HG03280 (cell line): Measurements from ENCODE around the gene IL20.

Experiments used
- ATAC-seq: cut with Tn5 transposase; IDR thresholded peaks from one replicate; pipeline ENCODE4 v1.9.1; 2021; ENCODE audit warnings: mild to moderate bottlenecking, moderate library complexity; ENCODE audit not compliant: unreplicated experiment

The IL20 gene

DNA sequence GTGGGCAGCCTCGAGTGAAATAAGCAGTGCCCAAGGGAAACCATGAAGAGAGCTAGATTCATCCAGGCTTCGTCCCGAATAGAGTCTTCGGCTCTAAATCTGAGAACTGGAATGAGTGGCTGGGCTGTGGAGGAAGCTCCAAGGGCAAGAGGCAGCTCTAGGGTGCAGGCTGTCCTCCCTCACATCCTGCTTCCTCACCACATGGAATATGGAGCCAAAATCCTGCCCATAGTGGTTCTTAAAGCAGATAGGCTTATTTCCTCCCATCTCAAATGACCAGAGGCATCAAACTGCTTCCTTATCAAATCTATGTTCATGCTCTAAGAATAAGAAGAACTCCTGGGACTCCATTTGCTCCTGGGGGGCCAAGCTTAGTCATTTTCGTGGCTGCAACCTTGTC is 34.3 kb downstream of the IL20 start:
- no peak for ATAC-seq

DNA sequence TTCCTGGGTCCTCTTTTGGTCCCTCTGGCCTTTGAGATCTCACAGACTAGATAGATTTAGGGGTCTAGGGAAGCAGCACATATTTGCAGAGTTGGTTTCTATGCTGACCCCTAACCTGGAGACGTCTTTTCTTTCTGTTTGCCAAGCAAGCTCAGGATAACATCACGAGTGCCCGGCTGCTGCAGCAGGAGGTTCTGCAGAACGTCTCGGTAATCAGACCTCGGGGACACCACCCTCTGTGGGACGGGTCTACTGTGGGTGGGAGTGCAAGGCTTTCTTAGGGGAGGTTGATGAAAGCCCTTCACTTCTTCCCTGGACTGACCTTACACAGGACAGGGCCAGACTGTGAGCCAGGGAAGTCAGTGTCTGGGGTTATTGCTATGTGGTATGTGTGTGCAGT is 34.7 kb downstream of the IL20 start:
- no peak for ATAC-seq

DNA sequence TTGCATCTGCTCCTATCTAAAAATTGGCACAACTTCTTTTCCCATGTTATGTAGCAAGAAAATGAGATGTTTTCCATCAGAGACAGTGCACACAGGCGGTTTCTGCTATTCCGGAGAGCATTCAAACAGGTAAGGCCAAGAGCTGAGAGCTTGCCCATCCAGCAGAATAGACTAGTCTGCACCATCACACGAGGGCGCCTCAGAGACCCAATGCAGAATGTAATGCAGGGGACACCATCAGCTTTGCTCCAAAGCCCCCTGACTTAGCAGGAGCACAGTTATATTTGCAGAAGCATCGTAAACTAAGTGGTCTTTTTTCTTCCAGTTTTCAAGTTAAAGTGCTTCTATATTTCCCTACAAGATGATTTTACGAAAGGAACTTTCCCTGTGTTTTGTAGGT is 36.5 kb downstream of the IL20 start:
- no peak for ATAC-seq

DNA sequence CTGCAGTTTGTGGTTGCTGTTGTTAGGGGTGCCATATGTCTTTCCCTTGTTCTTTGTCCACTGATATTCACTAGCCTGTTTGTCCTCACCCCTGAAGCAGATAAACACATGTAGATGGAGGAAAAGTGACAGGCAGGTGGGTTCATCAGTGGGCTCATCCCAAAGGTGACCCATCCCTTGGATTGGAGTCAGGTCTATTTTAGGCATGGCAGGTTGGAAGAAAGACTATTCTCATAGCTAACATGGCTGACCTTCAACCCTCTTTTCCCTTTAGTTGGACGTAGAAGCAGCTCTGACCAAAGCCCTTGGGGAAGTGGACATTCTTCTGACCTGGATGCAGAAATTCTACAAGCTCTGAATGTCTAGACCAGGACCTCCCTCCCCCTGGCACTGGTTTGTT is 37.3 kb downstream of the IL20 start:
- no peak for ATAC-seq

DNA sequence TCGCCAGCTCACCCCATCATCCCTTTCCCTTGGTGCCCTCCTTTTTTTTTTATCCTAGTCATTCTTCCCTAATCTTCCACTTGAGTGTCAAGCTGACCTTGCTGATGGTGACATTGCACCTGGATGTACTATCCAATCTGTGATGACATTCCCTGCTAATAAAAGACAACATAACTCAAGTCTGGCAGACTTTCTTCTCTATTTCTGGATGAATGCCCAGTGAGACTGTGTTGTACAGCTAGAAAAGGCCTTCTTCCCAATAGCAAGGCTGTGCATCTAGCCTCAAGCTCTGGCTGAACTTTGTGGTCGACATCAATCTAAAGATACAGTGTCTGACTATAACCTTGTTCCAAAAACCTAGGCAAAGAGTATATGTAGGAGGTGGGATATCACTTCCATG is 38.3 kb downstream of the IL20 start:
- no peak for ATAC-seq

DNA sequence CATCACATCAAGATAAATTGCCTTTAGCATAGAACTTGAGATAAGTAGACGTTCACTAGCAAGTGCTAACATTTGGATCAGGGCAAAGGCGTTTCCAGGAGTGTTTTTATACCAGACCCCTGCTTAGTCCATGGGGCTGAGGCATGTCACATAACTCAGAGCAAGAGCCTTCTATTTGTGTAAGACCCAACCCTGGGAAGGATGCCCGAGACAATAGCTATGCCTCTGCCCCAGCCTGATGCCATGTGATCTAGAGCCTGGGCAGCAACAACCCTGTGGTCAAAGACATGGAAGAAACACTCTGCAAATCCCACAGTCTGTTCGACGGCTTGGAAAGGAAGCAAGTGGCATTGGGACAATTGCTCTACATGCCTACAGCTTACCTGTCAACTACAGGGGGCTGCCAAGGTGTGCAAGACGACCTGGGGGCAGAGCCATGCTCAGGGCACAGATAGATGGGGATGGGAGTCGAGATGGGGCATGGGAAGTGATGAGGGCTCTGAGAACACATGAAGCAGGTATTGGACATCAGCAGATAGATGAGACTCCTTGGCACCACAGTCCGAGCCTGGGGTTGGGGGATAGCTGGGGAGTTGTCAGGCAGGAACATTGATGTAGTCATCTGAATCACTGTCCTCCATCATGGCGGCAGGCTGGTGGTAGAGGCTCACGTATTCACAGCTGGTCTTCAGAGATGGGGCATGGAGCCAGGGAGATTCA is 39.2 kb downstream of the IL20 start:
- ATAC-seq: no peak

DNA sequence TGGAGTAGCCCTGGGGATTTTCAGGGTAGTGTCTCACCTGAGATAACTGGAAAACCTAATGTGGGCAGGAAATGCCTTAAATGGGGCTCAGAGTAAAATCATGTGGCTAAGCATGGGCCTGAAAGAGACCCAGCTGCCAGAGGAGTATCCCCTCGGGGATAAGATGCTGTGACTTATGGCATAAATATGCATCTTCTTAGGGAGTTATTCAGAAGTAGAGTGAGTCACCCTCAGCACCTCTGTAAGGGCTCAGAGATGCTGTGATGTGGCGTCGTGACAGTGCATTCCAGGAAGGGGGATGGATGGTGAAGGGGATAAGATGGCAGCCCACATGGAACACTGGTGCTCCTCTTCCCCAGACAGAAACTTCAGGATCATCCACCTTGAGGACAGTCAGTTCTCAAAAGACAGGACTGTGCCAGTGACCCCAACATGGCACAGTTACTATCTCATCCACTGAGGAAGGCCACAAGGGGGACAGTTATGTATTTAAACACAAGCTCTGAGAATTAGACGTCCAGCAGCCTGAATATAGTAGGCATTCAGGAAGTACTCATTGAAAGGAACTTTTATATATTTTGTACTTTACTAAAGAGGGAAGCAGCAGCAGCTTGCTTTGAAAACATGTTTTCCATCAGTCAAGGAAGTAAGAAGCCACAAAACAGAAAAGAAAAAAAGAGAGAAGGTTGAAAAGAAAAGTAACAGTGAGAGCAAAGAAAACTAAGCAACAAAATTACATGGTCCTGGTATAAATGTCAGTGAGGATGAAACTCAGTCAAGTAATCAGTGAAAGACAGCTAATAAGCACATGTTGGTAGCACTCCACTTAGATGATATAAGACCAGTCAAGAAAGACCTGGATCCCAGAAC is 40.1 kb downstream of the IL20 start:
- no peak for ATAC-seq

DNA sequence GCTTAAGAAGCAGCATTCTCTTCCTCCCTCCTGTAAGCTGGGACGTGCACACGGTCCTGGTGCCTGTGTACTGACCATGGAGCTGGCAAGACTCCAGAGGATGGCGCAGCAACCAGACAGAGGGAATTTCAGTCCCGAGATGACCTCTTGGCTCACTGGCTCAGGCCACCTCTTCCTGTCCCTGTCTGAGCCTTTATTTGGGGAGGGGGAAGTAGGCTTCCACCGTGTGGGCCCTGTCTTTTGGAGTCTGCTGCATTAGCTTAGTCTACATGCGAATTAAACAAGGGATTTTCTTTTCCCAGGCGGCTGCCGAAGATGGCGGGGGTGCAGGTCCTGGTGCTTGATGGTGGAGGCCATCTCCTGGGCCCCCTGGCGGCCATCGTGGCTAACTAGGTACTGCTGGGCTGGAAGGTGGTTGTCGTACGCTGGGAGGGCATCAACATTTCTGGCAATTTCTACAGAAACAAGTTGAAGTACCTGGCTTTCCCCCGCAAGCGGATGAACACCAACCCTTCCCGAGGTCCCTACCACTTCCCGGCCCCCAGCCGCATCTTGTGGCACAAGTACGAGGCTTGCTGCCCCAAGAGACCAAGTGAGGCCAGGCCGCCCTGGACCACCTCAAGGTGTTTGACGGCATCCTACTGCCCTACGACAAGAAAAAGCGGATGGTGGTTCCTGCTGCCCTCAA is 42.0 kb downstream of the IL20 start:
- ATAC-seq: no peak

DNA sequence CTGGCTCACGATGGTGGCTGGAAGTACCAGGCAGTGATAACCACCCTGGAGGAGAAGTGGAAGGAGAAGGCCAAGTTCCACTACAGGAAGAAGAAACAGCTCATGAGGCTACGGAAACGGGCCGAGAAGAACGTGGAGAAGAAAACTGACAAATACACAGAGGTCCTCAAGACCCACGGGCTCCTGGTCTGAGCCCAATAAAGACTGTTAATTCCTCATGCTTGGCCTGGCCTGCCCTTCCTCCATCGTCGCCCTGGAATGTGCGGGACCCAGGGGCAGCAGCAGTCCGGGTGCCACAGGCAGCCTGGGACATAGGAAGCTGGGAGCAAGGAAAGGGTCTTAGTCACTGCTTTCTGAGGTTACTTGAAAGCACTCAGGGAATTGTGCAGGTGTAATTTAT is 42.6 kb downstream of the IL20 start:
- no peak for ATAC-seq

DNA sequence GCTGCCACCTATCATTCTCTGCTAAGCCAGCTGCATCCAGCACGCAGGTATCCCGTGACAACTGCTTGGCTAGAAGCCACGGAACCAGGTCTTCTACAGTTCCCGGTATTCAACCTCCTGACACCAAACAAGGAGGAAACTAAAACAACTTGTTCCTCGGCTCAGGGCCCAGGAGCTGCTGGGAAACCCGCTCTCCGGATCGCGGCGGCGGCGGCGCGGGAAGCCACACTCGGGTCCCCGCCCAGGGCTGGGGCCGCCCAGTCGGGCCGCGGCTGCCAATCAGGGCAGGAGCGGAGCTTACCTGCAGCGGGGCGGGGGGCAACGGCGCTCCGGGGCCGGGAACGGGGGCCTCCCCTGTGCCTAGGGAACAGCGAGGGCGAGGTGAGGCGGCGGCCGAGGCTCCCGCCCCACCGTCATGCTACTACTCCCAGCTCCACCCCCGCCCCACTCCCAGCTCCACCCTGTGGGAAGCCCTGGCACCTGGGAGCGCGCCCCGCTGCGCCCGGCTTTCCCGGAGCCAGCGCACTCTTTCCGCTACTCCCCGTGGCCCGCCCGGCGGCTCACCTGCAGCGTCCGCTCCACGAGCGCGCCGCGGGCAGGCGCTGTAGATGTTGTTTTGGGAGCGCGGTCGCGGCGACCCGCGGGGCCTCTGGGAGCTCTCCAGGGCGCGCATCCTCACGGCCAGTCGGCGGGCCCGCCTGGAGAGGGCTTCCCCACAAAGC is 43.9 kb downstream of the IL20 start:
- ATAC-seq: no peak

DNA sequence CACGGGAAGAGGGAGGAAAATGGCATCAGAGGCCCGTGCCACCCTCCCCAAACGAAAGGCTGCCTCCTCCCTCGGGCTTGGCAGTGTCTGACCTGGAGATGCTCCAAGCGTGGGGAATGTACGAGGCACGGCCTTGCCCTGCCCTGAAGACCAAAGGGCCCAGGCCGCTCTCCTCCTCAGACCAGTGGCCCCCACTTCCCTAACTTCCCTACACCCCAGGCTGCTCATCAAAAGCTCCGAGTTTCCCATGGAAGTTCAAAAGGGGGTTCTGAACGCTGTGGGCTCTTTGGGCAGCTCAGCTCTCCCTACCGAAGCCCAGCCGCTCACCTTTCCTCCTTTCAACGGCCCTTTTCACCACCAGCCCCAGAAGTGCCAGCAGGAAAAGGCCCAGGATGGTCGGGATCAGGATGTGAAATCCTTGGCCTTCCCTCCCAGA is 44.5 kb downstream of the IL20 start:
- ATAC-seq: no peak

DNA sequence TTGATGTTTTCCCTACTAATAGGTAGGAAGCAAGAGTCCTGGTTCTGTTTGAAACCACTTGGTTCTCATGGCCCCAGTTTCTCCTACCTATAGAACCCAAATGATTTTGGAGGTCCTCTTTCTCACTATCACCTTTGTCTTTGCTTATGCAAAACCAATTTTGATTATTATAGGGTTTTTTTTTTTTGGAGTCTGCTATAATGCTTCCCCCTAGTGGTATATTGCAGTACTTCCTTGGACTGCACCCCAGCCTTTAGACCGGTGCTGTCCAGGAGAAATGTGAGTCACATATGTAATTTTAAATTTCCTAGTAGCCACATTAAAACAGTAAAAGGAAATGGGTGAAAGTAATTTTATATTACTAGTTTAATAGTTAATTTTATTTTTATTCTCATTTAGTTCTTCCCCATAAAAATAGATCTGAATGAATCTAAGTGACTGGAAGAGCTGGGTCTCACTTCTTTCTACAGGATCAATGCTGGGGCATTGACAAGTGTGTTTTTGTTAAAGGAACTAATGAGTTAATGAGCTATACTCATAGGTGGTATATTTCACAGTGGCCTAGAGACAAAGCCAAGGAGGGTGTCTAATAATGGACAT is 45.7 kb downstream of the IL20 start:
- ATAC-seq: peak; percentile 46

DNA sequence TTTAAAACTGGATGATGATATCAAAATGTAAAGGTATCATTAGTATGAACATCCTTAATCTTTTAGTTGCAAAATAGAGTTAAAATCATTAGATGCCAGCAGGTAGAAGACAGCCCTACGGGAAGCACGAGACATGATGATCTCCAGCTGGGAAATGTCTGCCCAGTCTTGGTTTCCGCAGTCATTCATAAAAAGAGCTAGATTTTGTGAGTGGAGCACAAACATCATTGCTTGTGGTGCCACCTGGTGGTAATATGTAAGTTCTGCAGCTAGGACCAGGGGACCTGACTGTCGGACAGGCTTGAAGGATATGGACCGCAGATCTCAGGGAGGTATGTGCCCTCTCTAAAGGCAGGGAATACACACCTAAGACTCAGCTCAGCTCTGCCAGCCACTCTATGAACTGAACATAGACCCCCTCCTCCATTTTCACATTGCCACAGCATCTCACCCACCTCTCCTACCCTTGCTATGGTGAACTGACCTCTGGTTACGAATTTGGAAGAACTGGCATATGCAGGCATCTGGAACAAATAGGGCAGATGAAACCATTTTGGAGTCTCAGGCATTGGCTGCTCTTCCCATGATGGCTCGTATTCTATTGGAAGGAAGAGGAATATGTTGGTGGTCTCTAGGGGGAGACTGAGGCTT is 47.1 kb downstream of the IL20 start:
- ATAC-seq: no peak

DNA sequence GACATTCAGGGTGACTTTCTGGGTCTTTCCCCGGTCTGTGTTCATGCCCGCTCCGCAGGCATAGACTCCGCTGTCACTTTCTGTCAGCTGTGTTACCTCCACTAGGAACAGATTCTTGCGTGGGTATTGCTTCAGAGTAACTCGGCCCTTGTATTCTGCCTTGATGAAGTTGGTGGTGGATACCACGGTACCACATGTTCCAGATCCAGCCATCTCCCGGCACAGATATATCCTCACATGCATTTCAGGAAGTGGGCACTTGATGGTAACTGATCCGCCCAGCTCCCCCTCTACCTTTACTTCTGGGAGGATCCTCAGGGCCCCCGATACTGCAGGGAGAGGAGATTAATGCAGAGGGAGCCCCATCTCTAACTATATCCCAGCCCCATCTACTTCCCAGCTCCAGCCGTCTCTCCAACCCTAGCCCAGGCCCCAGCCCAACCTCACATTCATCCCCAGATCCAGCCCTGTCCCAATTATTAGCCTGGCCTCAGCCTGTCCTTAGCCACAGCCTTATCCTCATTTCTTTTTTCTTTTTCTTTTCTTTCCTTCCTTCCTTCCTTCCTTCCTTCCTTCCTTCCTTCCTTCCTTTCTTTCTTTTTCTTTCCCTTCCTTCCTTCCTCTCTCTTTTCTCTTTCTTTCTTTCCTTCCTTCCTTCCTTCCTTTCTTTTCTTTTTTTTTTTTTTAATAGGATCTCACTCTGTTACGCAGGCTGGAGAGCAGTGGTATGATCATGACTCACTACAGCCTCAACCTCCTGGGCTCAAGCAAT is 48.5 kb downstream of the IL20 start:
- no peak for ATAC-seq

DNA sequence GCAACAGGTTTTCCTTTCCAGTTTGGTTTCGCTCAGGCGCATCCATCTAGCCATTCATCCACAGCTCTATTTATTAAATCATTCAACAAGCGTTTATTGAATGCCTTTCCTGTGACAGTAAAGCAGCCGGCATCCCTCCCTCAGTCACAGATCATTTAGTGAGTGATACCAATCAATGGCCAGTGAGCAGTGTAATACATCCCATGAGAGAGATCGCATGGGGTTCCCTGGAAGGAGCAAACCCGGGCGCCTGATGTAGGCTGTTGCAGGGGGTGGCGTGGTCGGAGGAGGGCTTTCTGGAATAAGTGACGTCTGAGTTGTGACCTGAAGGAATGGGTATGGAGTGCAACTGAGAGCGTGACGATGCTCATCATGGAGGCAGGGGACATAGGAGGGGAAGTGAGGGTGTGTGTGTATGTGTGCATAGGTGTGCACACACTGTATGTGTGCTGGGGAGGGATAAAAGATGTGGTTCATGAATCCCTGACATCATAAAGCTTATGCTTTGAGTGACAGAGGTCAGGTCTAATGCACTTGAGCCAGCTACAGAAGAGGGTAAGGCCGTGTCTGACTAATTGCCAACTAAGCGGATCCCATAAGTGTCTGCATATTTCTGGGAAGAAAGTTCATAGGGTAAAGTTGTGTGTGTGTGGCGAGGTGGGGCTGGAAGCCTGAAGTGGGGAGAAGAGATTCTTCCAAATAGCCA is 49.8 kb downstream of the IL20 start:
- no peak for ATAC-seq

DNA sequence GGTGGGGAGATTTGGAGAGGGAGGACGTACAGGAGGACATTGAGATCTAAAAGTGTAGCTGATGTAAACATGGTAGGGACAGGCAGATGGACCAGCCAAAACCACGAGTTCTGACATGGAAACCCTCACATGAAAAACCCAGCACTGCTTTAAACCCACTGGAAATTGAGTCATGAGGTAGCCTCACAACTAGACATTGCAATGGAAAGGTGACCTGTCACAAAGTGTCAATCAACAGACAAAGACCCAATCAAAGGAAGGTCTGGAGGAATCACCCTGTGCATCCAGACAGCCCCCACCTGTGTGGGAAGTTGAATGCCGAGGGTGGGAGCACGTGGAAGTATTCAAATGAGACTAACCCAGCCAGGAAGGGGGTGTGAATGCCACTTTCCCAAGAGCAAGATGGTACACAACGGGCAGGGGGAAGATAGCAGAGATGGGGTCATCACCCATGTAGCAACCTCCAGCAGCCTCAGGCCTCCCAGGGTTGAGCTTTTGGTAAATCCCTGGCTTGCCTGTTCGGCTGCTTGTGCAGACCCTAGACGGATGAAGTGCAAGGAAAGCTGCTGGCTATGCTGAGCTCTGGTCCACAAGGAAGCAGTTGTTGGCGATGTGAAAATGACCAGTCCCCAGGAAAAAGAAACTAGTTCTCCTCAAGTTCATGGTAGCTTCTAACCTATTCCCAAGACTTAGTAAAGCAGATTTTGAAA is 50.7 kb downstream of the IL20 start:
- ATAC-seq: no peak

DNA sequence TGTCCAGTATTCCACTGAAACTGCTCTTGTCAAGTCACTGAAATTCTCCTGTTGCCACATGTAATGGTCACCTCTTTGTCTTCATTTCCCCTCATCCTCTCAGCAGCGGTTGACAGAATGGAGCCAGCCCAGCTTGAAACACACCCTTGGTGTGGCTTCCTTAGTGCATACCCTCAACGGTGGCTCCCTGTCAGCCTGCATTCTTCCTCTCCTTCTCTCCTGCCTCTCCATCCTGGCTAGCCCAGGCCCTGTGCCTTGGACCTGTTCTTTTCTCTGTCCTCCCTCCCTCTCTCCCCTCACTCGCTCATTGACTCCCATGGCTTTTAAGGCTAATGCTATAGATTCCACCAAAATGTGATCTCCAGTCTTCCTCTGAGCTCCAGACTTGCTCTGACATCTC is 52.7 kb downstream of the IL20 start:
- ATAC-seq: no peak
